SJCRH30 (cell line): ENCODE data around the gene HPCAL4. TPM values are rescaled to one million over a fixed set of nuclear protein-coding genes. Genes with fewer than 3 reads are reported as not detected.
A peak's percentile ranks its signal among the peaks of the same experiment; 100 is the strongest.

ENCODE experiments used
- DNase-seq, 2 experiments: peaks; one replicate each; pipeline ENCODE4 v3.0.0-alpha.2; 2015 to 2020
- H3K27ac ChIP-seq: fragments of 250-450 bp; sonication (Bioruptor Pico); 2 replicates; pipeline ENCODE4 v1.5.1; 2020; ENCODE audit warnings: mild to moderate bottlenecking, moderate library complexity
- H3K27me3 ChIP-seq: fragments of 250-450 bp; sonication (Bioruptor Pico); 2 replicates; pipeline ENCODE4 v1.5.1; 2020; ENCODE audit warnings: mild to moderate bottlenecking, moderate library complexity
- H3K36me3 ChIP-seq: fragments of 250-450 bp; sonication (Bioruptor Pico); 2 replicates; pipeline ENCODE4 v1.5.1; 2020; ENCODE audit warnings: mild to moderate bottlenecking, moderate library complexity
- H3K4me1 ChIP-seq: fragments of 250-450 bp; sonication (Bioruptor Pico); 2 replicates; pipeline ENCODE4 v1.5.1; 2020; ENCODE audit warnings: mild to moderate bottlenecking, moderate library complexity
- H3K4me3 ChIP-seq: fragments of 250-450 bp; sonication (Bioruptor Pico); 2 replicates; pipeline ENCODE4 v1.5.1; 2020; ENCODE audit warnings: mild to moderate bottlenecking, moderate library complexity
- H3K9me3 ChIP-seq: fragments of 250-450 bp; sonication (Bioruptor Pico); replicated peaks from 2 replicates; pipeline ENCODE4 v1.5.1; 2020; ENCODE audit warnings: mild to moderate bottlenecking, moderate library complexity
- total RNA-seq: library from RNA; depleted of rRNA; stranded (reverse); fragments of >200 nt; shearing (Covaris generic); gene quantifications from 2 replicates; pipeline ENCODE4 v1.2.3, GENCODE V29; 2014

Gene HPCAL4
- total RNA-seq, 1 experiment from 2014 or later = 0.42 TPM

DNA sequence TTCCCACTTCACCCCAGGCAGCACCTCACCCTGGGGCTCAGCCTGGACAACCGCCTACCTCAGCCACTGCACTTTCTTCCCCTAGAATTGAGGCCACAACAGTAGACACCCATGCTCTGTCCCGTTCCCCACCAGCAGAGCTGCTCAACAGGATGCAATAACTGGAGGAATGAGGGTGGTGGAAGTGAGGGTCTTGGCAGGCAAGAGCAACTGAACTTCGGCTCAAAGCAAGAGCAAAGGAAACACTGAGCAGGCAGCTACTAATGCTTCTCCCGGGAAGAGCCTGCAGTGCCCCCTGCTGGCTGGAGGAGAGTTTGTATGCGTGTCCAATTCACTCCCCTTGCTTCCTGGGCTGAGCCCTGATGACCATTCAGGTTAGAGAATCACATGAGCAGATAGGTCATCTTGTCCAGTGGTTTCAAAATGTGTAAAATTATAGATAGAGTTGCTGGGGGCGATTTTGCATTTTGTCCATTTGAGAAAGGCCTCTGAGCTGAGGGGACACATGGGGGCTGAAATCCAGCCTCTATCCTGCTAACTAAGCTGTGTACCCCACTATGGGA is 33.2 kb downstream of the HPCAL4 start:
- Histone ChIP-seq H3K9me3 (no peaks in the 10 kb centered on the region), H3K36me3 (no peaks in the 10 kb centered on the region), H3K4me1 (no peaks in the 10 kb centered on the region), H3K4me3 (no peak overlapping the region), H3K27ac (no peak overlapping the region), H3K27me3 (no peaks in the 10 kb centered on the region)
- DNase-seq = peak; percentile 85 to 95

DNA sequence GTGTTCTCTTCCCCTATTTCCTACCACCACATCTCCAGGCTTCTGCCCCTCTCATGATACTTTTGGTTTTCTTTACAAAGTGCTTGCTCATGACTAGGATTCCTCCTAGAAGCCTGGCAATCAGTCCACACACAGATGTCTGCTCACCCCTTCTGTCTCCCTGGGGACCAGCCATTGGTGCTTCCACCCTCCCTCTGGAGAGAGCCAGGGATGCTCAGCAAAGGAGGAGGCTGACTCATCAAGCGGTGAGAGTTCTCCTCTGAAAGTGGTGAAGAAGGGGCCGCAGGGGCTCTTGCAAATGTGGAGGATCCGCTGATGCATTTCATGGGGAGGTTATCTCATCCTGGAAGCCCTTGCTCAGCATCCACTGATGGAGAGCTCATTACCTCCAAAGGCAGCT is 33.8 kb downstream of the HPCAL4 start:
- H3K27ac ChIP-seq = no peak overlapping the region
- no peaks in the 10 kb centered on the region for H3K27me3 ChIP-seq
- no peak overlapping the region for H3K4me3 ChIP-seq
- peak in 1 of 2 experiments; percentile 38 for DNase-seq
- no peaks in the 10 kb centered on the region for H3K36me3 ChIP-seq
- no peaks in the 10 kb centered on the region for H3K4me1 ChIP-seq
- H3K9me3 ChIP-seq = no peaks in the 10 kb centered on the region

DNA sequence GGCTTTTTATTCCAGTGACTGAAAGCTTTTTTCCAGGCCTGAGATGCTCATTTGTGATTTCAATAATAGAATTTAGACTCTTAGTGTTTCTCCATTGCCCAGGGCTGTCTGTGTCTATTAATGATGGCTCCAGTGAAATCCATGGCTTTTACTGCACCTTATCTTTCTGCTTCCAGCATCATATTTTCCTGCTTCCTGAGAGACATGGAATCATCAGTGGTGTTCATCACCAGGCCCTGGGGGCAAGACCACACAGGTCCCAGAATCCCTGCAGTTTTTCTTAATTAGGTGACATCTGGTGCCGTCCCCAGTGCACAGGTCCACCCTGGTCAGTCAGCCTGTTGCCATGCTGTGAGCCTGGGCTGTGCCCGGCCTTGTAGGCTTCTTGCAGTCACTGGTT is 34.8 kb downstream of the HPCAL4 start:
- Histone ChIP-seq H3K27me3 (no peaks in the 10 kb centered on the region), H3K9me3 (no peaks in the 10 kb centered on the region), H3K4me1 (no peaks in the 10 kb centered on the region), H3K36me3 (no peaks in the 10 kb centered on the region), H3K4me3 (no peak overlapping the region), H3K27ac (no peak overlapping the region)
- no peak for DNase-seq

DNA sequence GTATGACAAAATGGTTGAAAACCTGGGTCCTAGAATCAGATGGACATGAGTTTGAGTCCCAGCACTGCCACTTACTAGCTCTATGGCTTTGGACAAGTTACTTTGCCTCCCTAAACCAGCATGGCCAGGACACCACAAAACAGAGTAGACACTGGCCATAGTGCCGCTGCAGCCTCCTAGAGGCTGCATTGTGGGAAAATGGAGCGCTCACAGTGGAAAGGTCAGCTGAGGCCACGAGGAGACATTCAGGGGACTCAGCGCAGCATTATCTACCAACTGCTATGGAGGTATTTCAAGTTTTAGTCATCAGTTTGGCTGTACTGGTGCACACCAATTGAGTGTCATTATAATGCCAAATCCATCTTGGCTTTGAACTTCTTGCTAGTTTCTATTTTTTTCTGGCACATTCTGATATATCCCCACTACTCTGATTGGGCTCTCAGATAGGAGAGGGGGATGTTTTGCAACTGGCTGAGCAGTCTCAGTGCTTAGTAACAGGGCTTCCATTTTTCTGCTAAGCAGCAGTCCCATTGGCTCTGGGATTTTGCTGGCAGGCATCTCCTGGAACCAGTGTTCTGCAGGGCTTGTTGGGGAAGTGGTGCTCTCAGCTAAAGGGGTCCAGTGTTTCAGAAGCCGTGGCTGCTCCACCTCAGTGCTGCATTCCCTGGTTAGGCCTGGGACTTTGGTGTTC is 35.5 kb downstream of the HPCAL4 start:
- Histone ChIP-seq H3K36me3 (no peaks in the 10 kb centered on the region), H3K4me3 (no peak overlapping the region), H3K27ac (no peak overlapping the region), H3K4me1 (no peaks in the 10 kb centered on the region), H3K9me3 (no peaks in the 10 kb centered on the region), H3K27me3 (no peaks in the 10 kb centered on the region)
- no peak for DNase-seq

DNA sequence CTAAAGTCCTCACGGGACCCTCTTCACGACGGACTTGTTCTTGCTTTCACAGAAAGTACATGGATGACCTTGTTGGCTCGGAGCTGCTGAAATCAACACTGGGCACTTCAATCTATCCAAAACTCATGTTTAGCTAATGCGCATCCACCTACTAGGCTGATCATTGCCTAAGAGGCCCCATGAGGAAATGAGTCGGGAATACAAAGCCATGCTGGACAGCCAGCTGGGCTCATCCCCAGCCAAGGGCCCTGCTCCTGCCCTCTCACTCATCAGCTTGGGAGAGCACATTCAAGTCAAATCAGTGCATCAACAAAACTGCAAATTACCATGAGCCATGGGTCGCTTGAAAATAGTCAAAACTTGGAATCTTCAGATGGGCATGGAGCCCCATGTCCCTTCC is 36.9 kb downstream of the HPCAL4 start:
- no peaks in the 10 kb centered on the region for H3K4me1 ChIP-seq
- DNase-seq = no peak
- H3K9me3 ChIP-seq = no peaks in the 10 kb centered on the region
- no peaks in the 10 kb centered on the region for H3K36me3 ChIP-seq
- H3K4me3 ChIP-seq = no peak overlapping the region
- no peak overlapping the region for H3K27ac ChIP-seq
- H3K27me3 ChIP-seq = no peaks in the 10 kb centered on the region

DNA sequence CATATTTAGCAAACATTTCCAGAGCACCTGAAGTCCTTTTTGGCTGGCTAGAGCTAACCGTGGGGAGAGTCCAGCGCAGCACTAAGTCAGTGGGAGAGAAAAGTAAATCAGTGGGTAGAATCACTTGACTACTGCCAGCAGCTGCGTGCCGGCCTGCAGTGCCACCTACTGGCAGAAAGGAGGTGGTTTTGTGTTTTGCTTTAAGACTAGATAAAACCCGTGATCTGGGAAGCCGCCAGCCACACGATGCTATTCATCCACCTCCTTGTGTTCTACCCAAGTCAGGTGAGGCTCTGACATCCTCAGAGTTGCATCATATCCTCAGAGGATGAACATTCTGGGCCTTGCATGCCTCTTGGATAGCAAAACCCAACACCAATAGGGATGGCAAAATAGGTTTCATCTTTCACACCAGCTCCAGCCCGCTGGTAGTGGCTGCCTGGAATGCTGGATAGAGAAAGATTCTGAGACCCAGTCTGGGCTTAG is 37.6 kb downstream of the HPCAL4 start:
- Histone ChIP-seq H3K4me1 (peaks cover 2% of the 10 kb centered on the region), H3K27ac (no peak overlapping the region), H3K36me3 (no peaks in the 10 kb centered on the region), H3K4me3 (no peak overlapping the region), H3K27me3 (no peaks in the 10 kb centered on the region), H3K9me3 (no peaks in the 10 kb centered on the region)
- DNase-seq = peak; percentile 79 to 88

DNA sequence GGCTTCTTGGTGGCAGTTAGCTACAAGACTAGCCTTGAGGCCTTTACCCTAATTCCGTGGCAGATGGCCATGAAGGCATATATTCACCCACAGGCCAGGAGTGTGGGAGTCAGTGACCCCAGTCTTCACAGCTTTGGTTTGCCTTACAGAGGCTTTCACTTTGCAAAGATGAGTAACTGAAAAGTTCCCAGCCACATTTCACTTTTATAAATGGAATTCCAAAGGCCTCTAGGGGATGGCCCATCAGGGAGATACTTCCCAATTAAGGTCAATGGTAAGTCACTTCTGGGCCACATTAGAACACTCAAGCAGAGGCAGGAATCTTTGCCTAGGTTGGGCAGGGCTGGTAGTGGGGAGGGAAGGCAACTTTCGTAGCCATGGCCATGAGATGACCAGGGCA is 38.7 kb downstream of the HPCAL4 start:
- Histone ChIP-seq H3K4me3 (no peak overlapping the region), H3K9me3 (no peaks in the 10 kb centered on the region), H3K36me3 (no peaks in the 10 kb centered on the region), H3K27me3 (no peaks in the 10 kb centered on the region), H3K27ac (no peak overlapping the region), H3K4me1 (peaks cover 13% of the 10 kb centered on the region)
- DNase-seq = no peak

DNA sequence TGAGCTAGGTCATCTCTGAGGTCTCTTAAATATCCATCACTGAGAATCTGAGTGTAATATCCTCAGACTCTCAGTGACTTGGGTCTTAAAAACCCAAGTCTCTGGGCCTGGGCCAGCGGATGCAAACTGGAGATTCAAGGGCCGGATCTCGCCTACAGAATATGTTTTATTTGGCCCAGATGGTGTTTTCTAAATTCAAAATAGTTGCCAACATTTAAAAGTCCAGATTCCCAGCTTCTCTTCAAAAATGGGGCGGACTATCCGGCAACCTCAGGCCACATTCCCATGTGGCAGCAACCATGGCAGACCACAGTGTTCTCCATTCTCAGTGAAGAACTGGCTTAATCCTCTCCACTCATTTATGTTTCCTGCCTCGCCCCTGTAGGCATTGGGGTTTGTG is 39.1 kb downstream of the HPCAL4 start:
- no peak overlapping the region for H3K4me3 ChIP-seq
- DNase-seq = no peak
- H3K9me3 ChIP-seq = no peaks in the 10 kb centered on the region
- no peak overlapping the region for H3K27ac ChIP-seq
- H3K4me1 ChIP-seq = peaks cover 17% of the 10 kb centered on the region
- no peaks in the 10 kb centered on the region for H3K36me3 ChIP-seq
- H3K27me3 ChIP-seq = no peaks in the 10 kb centered on the region

DNA sequence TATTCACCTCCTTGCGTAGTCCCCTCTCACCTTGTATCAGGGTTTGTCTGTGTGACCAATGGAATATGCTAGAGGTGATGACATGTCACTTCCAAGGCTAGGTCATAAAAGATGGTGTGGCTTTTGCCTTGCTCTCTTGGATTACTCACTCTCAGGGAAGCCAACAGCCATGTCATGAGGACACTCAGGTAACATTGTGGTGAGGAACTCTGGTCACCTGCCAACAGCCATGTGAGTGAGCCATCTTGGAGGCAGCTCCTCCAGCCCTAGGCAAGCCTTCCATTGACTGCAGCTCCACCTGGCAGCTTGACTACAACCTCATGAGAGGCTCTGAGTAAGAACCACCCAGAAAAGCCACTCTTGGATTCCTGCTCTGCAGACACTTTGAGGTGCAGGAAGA is 40.8 kb downstream of the HPCAL4 start:
- Histone ChIP-seq H3K27me3 (no peaks in the 10 kb centered on the region), H3K4me1 (peaks cover 28% of the 10 kb centered on the region), H3K4me3 (no peak overlapping the region), H3K36me3 (no peaks in the 10 kb centered on the region), H3K9me3 (no peaks in the 10 kb centered on the region), H3K27ac (no peak overlapping the region)
- DNase-seq = no peak

DNA sequence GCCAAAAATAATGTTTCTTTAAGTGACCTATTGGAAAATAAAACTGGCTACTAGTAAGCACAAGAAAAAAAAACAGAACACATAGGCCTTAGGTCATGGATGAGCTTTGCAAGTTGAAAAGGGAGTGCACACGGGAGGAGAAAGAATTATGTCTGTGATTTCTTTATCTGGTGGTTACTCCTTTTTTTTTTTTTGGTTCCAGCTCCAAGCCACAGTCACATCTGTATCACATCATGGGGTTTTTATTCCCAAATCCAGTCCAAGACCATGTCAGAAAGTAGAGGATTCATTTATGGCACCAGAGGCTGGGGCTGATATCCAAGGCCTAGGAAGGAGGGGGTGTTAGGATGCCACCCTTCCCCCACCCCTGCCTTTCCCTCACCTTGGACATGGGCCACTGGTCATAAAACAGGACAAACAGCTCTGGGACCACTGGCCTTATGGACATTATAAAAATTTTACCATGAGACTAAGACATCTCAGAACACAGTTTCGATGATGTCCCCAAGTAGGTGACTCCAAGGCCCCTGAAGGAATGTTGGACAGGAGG is 41.5 kb downstream of the HPCAL4 start:
- no peak for DNase-seq
- Histone ChIP-seq H3K27ac (no peak overlapping the region), H3K27me3 (no peaks in the 10 kb centered on the region), H3K9me3 (no peaks in the 10 kb centered on the region), H3K4me1 (peaks cover 34% of the 10 kb centered on the region), H3K4me3 (no peak overlapping the region), H3K36me3 (no peaks in the 10 kb centered on the region)

DNA sequence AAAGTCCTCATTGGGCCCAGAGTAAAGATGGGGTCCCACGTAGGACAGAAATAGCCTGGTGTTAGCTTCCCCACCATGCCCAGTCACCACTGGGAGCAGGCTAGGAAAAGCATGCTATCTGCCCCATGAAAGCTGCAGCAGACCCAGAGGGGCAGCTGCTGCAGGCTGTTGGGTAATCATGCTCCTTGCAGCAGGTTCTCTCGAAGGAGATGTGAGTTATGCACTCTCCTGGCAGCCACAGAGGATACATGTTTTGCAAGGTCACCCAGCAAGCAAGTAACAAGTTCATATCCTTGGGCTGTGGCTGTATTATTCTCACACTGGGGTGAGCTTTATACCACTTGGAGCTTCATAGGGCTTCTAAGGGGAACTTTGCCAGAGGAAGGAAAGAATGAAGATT is 42.7 kb downstream of the HPCAL4 start:
- peaks cover 34% of the 10 kb centered on the region for H3K4me1 ChIP-seq
- DNase-seq = peak; percentile 27 to 49
- no peaks in the 10 kb centered on the region for H3K9me3 ChIP-seq
- H3K27ac ChIP-seq = peak overlapping the region; percentile 98
- H3K4me3 ChIP-seq = no peak overlapping the region
- no peaks in the 10 kb centered on the region for H3K27me3 ChIP-seq
- no peaks in the 10 kb centered on the region for H3K36me3 ChIP-seq

DNA sequence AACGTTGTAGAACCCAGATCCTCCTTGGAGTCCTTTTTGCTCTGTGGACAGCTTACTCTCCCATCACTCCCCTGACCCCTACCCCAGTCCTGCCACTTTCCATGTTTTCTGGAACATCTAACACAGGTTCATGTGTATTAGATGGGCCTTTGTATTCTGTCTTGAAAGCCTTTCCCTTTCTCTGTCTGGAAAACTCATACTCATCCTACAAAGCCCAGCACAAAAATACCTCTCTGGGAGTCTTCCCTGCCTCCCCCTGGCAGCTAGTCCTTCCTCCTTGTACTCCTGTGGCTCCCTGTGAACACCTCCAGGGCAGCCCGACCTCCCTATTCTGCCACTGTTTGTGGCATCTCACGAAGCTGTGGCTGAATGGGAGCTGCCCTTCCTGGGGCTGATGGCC is 44.0 kb downstream of the HPCAL4 start:
- Histone ChIP-seq H3K27me3 (no peaks in the 10 kb centered on the region), H3K4me1 (peaks cover 45% of the 10 kb centered on the region), H3K9me3 (no peaks in the 10 kb centered on the region), H3K4me3 (peak overlapping the region; percentile 28), H3K36me3 (no peaks in the 10 kb centered on the region), H3K27ac (peak overlapping the region; percentile 98)
- DNase-seq = peak; percentile 22 to 53

DNA sequence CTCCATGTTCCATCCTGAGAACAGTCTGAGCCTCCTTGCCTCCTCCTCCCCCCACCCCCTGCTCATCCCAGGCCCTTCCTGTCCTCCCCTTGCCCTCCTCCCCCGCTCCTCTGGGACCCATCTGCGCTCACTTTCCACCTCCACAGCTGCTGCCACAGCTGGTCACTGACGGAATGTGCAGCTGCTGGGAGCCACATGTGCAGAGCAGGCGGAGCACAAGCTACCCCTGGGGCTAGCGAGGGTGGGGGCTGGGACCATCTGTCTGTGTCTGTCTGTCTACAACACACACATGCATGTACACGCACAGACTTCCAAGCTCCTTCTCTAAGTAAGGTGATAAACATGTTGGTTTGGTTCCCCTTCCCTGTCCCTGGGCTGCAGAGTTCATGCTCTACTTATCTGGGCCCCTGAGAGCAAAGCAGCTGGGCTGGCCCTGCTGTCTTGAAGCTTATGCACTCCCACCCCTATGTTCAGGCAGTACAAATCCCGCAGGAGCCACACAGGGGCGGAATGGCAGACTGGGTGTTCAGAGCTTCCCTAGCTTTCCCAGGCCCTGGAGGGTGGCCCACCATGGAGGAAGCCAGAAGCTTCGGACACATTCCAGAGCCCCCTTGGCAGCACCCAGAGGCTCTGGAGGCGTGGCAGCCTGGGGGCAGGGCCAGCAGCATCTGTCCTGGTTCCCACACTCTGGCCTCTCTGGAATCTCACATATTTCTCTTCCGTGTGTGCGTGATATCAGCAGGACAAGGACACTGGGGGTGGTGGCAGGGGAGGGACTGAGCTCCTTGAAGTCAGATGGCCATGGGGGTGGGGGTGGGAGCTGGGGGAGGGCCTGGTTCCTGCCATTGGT is 44.8 kb downstream of the HPCAL4 start:
- Histone ChIP-seq H3K27ac (peak overlapping the region; percentile 98), H3K4me3 (no peak overlapping the region), H3K9me3 (no peaks in the 10 kb centered on the region), H3K27me3 (no peaks in the 10 kb centered on the region), H3K36me3 (no peaks in the 10 kb centered on the region), H3K4me1 (peaks cover 47% of the 10 kb centered on the region)
- DNase-seq = peak; percentile 100

DNA sequence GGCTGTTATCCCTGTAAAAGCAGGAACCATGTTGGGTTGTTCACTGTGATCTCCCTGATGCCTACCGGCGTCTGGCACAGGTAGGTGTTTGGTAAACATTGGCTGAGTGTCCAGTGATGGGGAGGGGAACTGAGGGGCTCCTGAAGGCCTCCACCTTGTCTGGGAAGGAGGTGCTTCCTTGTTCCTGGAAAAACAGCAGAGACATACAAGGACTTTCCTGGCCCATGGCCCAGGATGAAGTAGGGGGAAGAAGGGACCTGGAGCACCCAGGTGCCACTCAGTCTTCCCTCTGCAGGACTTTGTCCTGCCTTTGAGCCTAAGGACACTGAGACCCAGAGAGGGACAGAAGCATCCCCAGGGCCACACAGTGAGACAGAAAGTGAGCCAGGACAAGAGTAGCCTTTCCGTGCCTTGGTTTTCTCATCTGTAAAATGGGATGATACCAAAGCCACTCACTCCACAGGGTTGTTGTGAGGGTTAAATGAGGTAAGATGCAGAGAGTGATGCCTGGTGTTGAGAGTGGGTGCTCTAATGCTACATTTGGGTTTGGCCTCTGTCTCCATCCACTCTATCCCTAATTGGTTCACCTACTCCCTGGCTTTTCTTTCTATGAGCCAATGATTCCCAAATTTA is 45.7 kb downstream of the HPCAL4 start:
- no peak for DNase-seq
- Histone ChIP-seq H3K4me1 (peaks cover 51% of the 10 kb centered on the region), H3K27me3 (no peaks in the 10 kb centered on the region), H3K36me3 (no peaks in the 10 kb centered on the region), H3K27ac (peak overlapping the region; percentile 98), H3K9me3 (no peaks in the 10 kb centered on the region), H3K4me3 (no peak overlapping the region)
